ENCODE data around the gene NIPSNAP2.
A peak's percentile ranks its signal among the peaks of the same experiment; 100 is the strongest.
"Not testable (repeated sequence)": the region's sequence is repeated elsewhere in the genome, so short reads cannot be mapped to it uniquely, and the experiment has no call there.

Gene NIPSNAP2

DNA sequence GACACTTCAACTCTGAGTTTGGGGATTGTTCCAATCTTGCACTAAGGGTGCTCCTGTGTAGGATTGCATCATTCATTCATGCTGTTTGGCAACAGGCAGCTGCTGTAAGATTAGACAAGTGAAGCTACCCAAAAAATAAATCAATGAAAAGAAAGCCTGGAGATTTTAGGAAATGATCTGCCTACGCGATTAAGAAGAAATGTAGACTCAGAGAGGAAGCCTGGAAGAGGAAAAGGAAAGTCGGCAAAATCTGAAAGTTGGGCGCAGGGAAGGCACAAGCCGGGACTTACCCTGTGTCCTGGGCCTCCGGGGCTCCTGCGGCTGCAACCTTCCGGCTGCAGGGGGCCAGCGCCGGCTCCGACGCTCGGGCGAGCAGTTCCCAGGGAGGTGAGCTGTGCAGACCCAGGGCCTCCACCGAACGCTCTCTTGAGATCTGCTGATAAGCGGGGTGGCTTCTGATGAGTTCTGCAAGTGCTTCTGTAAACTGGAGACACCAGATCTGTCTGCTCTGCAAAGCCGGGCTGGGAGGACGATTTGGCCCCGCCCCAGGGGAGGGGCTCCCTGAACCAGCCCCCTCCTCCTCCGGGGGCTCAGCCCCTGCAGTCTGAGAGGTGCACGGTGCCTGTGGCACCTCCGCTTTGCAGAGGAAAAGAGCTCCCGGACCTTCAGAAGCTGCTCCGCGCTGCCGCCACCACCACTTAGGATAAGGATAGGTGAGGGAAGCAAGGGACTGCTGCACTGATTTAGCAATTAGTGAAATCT lies 69.5 kb downstream of the NIPSNAP2 start:
- H3K4me3 ChIP-seq (ENCODE audit: low read depth, low read length), result peak overlapping the region; percentile 65
- peak; percentile 99 for DNase-seq (ENCODE audit: low read depth)
- TF ChIP-seq POLR2A (IDR thresholded peaks at IDR 0.05; ENCODE audit: extremely low read depth, insufficient read length) (peak; percentile 36), MYC (IDR thresholded peaks at IDR 0.05; ENCODE audit: low read depth, low read length) (no peak; the same call in 1 of the 2 replicates)
- TF ChIP-seq, protein P1, sequence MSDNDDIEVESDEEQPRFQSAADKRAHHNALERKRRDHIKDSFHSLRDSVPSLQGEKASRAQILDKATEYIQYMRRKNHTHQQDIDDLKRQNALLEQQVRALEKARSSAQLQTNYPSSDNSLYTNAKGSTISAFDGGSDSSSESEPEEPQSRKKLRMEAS (IDR thresholded peaks at IDR 0.05; ENCODE audit: low read depth, low read length), result peak; percentile 24; the same call in 1 of the 2 replicates
- TF ChIP-seq, protein P2, sequence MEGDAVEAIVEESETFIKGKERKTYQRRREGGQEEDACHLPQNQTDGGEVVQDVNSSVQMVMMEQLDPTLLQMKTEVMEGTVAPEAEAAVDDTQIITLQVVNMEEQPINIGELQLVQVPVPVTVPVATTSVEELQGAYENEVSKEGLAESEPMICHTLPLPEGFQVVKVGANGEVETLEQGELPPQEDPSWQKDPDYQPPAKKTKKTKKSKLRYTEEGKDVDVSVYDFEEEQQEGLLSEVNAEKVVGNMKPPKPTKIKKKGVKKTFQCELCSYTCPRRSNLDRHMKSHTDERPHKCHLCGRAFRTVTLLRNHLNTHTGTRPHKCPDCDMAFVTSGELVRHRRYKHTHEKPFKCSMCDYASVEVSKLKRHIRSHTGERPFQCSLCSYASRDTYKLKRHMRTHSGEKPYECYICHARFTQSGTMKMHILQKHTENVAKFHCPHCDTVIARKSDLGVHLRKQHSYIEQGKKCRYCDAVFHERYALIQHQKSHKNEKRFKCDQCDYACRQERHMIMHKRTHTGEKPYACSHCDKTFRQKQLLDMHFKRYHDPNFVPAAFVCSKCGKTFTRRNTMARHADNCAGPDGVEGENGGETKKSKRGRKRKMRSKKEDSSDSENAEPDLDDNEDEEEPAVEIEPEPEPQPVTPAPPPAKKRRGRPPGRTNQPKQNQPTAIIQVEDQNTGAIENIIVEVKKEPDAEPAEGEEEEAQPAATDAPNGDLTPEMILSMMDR (IDR thresholded peaks at IDR 0.05; ENCODE audit: low read depth, low read length), result peak; percentile 20

DNA sequence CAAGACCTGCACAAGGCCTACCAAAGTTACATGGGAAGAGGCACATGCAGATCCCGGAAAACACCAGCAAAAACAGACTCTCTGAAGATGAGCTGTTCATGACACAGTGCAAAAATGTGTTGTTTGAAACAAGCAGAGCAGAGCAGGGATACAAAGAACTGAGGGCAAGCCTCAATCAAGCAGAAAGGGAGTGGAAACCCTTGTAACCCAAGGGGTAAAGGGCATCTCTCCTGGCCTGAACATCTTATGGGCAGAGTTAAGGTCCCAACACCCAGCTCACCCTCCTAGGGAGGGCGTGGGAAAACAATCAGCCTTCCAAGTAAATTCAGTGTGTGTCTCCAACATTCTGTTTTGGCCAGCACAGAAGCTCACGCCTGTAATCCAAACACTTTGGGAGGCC lies 76.3 kb downstream of the NIPSNAP2 start:
- DNase-seq (ENCODE audit: low read depth), result no peak
- TF ChIP-seq, protein P2 (IDR thresholded peaks at IDR 0.05; ENCODE audit: low read depth, low read length), result no peak
- no peak for TF ChIP-seq POLR2A (IDR thresholded peaks at IDR 0.05; ENCODE audit: extremely low read depth, insufficient read length)
- TF ChIP-seq, protein P1 (IDR thresholded peaks at IDR 0.05; ENCODE audit: low read depth, low read length), result no peak
- TF ChIP-seq MYC (IDR thresholded peaks at IDR 0.05; ENCODE audit: low read depth, low read length), result no peak
- H3K4me3 ChIP-seq (ENCODE audit: low read depth, low read length), result no peak overlapping the region

DNA sequence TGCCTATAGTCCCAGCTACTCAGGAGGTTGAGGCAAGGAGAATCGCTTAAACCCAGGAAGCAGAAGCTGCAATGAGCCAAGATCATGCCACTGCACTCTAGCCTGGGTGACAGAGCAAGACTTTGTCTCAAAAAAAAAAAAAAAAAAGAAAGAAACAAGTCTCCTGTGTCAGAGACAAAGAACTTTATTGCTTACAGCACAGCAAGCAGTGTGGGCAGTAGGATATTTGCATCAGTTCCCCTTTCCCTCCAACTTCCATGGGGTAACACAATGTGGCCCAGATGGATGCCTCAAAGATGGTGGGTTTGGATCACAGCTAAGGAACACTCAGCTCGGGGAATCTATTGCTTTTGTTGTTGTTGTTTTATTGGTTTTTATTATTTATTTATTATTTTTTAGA lies 81.4 kb downstream of the NIPSNAP2 start:
- peak; percentile 25 for DNase-seq (ENCODE audit: low read depth)
- H3K4me3 ChIP-seq (ENCODE audit: low read depth, low read length), result not testable (repeated sequence)

DNA sequence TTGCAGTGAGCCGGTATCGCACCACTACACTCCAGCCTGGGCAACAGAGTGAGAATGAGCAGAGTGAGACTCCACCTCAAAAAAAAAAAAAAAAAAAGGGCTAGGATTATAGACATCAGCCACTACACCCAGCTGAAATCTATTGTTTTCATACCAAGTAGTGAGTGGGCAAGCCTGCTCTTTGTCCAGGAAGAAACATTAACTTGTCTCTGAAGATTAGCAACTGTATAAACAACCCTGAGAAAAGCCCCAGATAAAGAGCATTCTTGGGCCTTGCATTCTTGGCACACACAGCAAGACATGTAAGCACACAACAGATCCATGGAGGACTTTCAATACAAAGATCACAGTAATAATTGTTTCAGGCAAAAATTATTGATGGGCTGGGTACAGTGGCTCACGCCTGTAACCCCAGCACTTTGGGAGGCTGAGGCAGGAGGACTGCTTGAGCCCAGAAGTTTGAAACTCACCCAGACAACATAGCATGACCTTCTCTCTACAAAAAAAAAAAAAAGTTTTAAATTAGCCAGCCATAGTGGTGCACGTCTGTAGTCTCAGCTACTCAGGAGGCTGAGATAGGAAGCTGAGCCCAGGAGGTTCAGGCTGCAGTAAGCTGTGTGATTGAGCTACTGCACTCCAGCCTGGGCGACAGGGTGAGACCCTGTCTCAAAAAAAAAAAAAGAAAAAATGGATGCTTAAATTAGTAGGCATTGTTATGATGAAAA lies 82.5 kb downstream of the NIPSNAP2 start:
- TF ChIP-seq, protein P1 (IDR thresholded peaks at IDR 0.05; ENCODE audit: low read depth, low read length), result no peak
- TF ChIP-seq POLR2A (IDR thresholded peaks at IDR 0.05; ENCODE audit: extremely low read depth, insufficient read length) (no peak), MYC (IDR thresholded peaks at IDR 0.05; ENCODE audit: low read depth, low read length) (no peak)
- TF ChIP-seq, protein P2 (IDR thresholded peaks at IDR 0.05; ENCODE audit: low read depth, low read length), result no peak
- DNase-seq (ENCODE audit: low read depth), result no peak
- no peak overlapping the region for H3K4me3 ChIP-seq (ENCODE audit: low read depth, low read length)

DNA sequence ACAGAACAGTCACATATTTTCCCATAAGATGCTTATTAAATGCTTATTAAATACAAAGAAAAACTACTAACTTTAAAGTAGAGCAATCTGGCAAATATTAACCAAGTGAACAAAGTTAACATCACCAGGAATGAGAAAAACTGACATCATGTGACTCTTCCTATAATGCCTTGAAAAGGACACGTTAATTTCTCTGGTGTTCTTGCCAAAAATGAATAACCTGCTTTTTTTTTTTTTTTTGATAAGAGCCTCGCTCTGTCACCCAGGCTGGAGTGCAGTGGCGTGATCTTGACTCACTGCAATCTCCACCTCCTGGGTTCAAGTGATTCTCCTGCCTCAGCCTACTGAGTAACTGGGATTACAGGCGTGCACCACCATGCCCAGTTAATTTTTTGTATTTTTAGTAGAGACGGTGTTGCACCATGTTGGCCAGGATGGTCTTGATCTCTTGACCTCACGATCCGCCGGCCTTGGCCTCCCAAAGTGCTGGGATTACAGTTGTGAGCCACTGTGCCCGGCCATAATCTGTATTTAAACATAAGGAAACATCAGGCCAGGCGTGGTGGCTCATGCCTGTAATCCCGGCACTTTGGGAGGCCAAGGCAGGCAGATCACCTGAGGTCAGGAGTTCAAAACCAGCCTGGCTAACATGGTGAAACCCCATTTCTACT lies 83.2 kb downstream of the NIPSNAP2 start:
- not testable (repeated sequence) for DNase-seq (ENCODE audit: low read depth)

DNA sequence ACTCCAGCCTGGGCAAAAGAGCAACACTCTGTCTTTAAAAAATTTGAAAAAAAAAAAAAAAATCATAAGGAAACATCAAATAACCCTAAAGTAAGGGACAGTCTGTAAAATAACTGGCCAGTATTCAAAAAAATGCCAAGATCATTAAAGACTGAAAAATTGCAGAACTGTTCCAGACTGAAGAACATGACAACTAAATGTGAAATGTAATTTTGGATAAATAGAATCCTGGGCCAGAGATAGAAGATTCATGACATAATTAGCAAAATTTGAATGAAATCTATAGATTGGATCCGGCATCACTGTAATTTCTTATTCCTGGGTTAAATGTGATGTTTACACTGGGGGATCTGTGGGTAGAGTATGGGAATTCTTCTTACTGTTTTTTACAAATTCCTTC lies 83.9 kb downstream of the NIPSNAP2 start:
- DNase-seq (ENCODE audit: low read depth), result no peak
- no peak overlapping the region for H3K4me3 ChIP-seq (ENCODE audit: low read depth, low read length)
- no peak for TF ChIP-seq MYC (IDR thresholded peaks at IDR 0.05; ENCODE audit: low read depth, low read length)
- TF ChIP-seq, protein P1 (IDR thresholded peaks at IDR 0.05; ENCODE audit: low read depth, low read length), result no peak

More for the DNA sequence above, 83.2 kb downstream of the NIPSNAP2 start:
- H3K4me3 ChIP-seq (ENCODE audit: low read depth, low read length), result not testable (repeated sequence)

DNA sequence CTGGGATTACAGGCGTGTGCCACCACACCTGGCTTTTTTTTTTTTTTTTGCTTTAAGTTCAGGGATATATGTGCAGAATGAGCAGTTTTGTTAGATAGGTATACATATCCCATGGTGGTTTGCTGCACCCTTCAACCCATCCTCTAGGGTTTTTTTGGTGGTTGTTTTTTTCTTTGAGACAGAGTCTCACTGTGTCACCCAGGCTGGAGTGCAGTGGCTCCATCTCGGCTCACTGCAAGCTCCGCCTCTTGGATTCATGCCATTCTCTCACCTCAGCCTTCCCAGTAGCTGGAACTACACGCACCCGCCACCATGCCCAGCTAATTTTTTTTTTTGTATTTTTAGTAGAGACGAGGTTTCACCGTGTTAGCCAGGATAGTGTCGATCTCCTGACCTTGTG lies 84.4 kb downstream of the NIPSNAP2 start:
- DNase-seq (ENCODE audit: low read depth), result not testable (repeated sequence)

More for the DNA sequence above, 84.4 kb downstream of the NIPSNAP2 start:
- H3K4me3 ChIP-seq (ENCODE audit: low read depth, low read length), result not testable (repeated sequence)

Measured in NB4 (cell line).